MCF 10A (cell line): ENCODE results near the gene STAP1. TPM values are rescaled to one million over a fixed set of nuclear protein-coding genes. Genes with fewer than 3 reads are reported as not detected.
"Not testable (repeated sequence)": the region's sequence is repeated elsewhere in the genome, so short reads cannot be mapped to it uniquely, and the experiment has no call there.

ENCODE experiments used
- BruUV-seq: library from RNA; stranded (reverse); fragments of 400-500 nt; replicated peaks from 2 replicates; lab custom pipeline; 2021; lab: Mats Ljungman, UMichigan
- CTCF ChIA-PET: fragments of 300-600 bp; sonication (Branson Sonifier 250); formaldehyde crosslinking; extraction: SDS; loops from one replicate; lab custom pipeline; 2021; ENCODE audit warnings: antibody characterized with exemption, inconsistent platforms; lab: Yijun Ruan, JAX
- POLR2A ChIA-PET: fragments of 300-600, 350-650 bp; sonication (Branson Sonifier 250); formaldehyde crosslinking; extraction: SDS; loops from one replicate; lab custom pipeline; 2020; ENCODE audit warnings: antibody characterized with exemption, inconsistent platforms; lab: Yijun Ruan, JAX
- DNase-seq: peaks from one replicate; pipeline ENCODE4 v3.0.0-alpha.2; 2018; ENCODE audit not compliant: unreplicated experiment
- H3K27ac Mint-ChIP-seq: one replicate; pipeline ENCODE4 v1.8.0; 2022; ENCODE audit warnings: mild to moderate bottlenecking, low read depth, mixed read lengths; ENCODE audit not compliant: unreplicated experiment
- H3K27me3 Mint-ChIP-seq: one replicate; pipeline ENCODE4 v1.8.0; 2022; ENCODE audit warnings: mixed read lengths; ENCODE audit not compliant: insufficient read depth, unreplicated experiment
- H3K36me3 Mint-ChIP-seq: one replicate; pipeline ENCODE4 v1.8.0; 2022; ENCODE audit warnings: mild to moderate bottlenecking, moderate library complexity, mixed read lengths; ENCODE audit not compliant: insufficient read depth, unreplicated experiment
- H3K4me1 Mint-ChIP-seq: one replicate; pipeline ENCODE4 v1.8.0; 2022; ENCODE audit warnings: mixed read lengths; ENCODE audit not compliant: insufficient read depth, unreplicated experiment
- H3K4me3 Mint-ChIP-seq: one replicate; pipeline ENCODE4 v1.8.0; 2022; ENCODE audit warnings: mild to moderate bottlenecking, moderate library complexity, mixed read lengths; ENCODE audit not compliant: unreplicated experiment
- H3K9me3 Mint-ChIP-seq: one replicate; pipeline ENCODE4 v1.8.0; 2022; ENCODE audit warnings: mixed read lengths; ENCODE audit not compliant: unreplicated experiment
- CTCF ChIP-seq: fragments of 200-600 bp; IDR thresholded peaks from one replicate; pipeline ENCODE4 v1.8.0; 2022; ENCODE audit warnings: antibody characterized with exemption, mild to moderate bottlenecking; ENCODE audit not compliant: unreplicated experiment
- intact Hi-C: fragments of 100-400 bp; cut with micrococcal nuclease; formaldehyde crosslinking; loops from 2 replicates; pipeline ENCODE4 v1.14.1; 2022
- total RNA-seq: library from RNA; stranded (reverse); gene quantifications from 2 replicates; pipeline ENCODE4 v1.2.3, GENCODE V29; 2022

STAP1 gene
- total RNA-seq, 1 experiment from 2014 or later = not detected

GRCh38 chr4:67550451-67550850 lies 8.1 kb upstream of the STAP1 start:
- Mint-ChIP-seq H3K27ac (no peak overlapping the region), H3K9me3 (no peaks in the 10 kb centered on the region), H3K27me3 (no peaks in the 10 kb centered on the region), H3K36me3 (no peaks in the 10 kb centered on the region), H3K4me3 (no peak overlapping the region), H3K4me1 (no peaks in the 10 kb centered on the region)
- intact Hi-C loops = no loop called here
- no peak for TF ChIP-seq CTCF
- no peak for DNase-seq
- BruUV-seq = no TSS peak
- POLR2A ChIA-PET = interaction anchor here (0.8 kb wide), 1 partner anchor 150 kb away, joined by 3 read pairs; no protein-coding TSS in a partner anchor
- CTCF ChIA-PET = interaction anchor here (0.6 to 1.8 kb wide), 10 partner anchors 9 to 604 kb away, joined by 3 to 10 read pairs (median 3); no protein-coding TSS in a partner anchor

- Mint-ChIP-seq H3K4me1 (no peaks in the 10 kb centered on the region), H3K9me3 (no peaks in the 10 kb centered on the region), H3K4me3 (no peak overlapping the region), H3K27ac (no peak overlapping the region), H3K36me3 (no peaks in the 10 kb centered on the region), H3K27me3 (no peaks in the 10 kb centered on the region)
- DNase-seq = no peak
- no TSS peak for BruUV-seq
- intact Hi-C loops = no loop called here
- ChIA-PET CTCF (interaction anchor here (0.6 to 1.8 kb wide), 5 partner anchors 9 to 382 kb away, joined by 3 to 10 read pairs (median 3); no protein-coding TSS in a partner anchor), POLR2A (interaction anchor here (0.8 kb wide), 1 partner anchor 149 kb away, joined by 3 read pairs; no protein-coding TSS in a partner anchor)
- no peak for TF ChIP-seq CTCF
Observed at GRCh38 chr4:67550857-67551256, 7.7 kb upstream of the STAP1 start.

- H3K4me3 Mint-ChIP-seq, DNase-seq, H3K27me3 Mint-ChIP-seq, BruUV-seq, intact Hi-C loops, H3K4me1 Mint-ChIP-seq, H3K36me3 Mint-ChIP-seq, H3K27ac Mint-ChIP-seq, H3K9me3 Mint-ChIP-seq: not testable (repeated sequence)
- POLR2A ChIA-PET = interaction anchor here (0.6 kb wide), 1 partner anchor 906 kb away, joined by 3 read pairs; no protein-coding TSS in a partner anchor
- CTCF ChIA-PET = interaction anchor here (0.6 to 1.6 kb wide), 6 partner anchors 11 to 197 kb away, joined by 3 to 4 read pairs (median 3); partner anchors contain the start of gene UBA6
Observed at GRCh38 chr4:67552146-67552792, 6.3 kb upstream of the STAP1 start.

- DNase-seq = no peak
- H3K36me3 Mint-ChIP-seq = no peaks in the 10 kb centered on the region
- H3K4me3 Mint-ChIP-seq = no peak overlapping the region
- intact Hi-C loops = no loop called here
- no peak for TF ChIP-seq CTCF
- no peaks in the 10 kb centered on the region for H3K9me3 Mint-ChIP-seq
- no peak overlapping the region for H3K27ac Mint-ChIP-seq
- BruUV-seq = no TSS peak
- no peaks in the 10 kb centered on the region for H3K4me1 Mint-ChIP-seq
- ChIA-PET POLR2A (no interaction called here), CTCF (interaction anchor here (0.9 to 1.3 kb wide), 2 partner anchors 11 to 172 kb away, joined by 3 read pairs; no protein-coding TSS in a partner anchor)
- H3K27me3 Mint-ChIP-seq = no peaks in the 10 kb centered on the region
Observed at GRCh38 chr4:67554096-67554495, 4.4 kb upstream of the STAP1 start.
